HepG2 (cell line): ENCODE results near the gene RPRML. TPM values are rescaled to one million over a fixed set of nuclear protein-coding genes. Genes with fewer than 3 reads are reported as not detected.

Source experiments
- ATAC-seq: fragments of 200-7000 bp; cut with Tn5 transposase; 3 replicates; pipeline ENCODE4 v1.9.1; 2020; ENCODE audit warnings: mild to moderate bottlenecking, moderate library complexity
- BruUV-seq: library from RNA; stranded (reverse); fragments of 400-500 nt; replicated peaks from 2 replicates; lab custom pipeline; 2021; lab: Mats Ljungman, UMichigan
- CTCF ChIA-PET: fragments of 300-600 bp; formaldehyde crosslinking; extraction: SDS; loops from one replicate; lab custom pipeline; 2021; ENCODE audit warnings: low total read pairs, inconsistent platforms, low intra/inter-chr PET ratio; lab: Yijun Ruan, JAX
- POLR2A ChIA-PET: fragments of 350-600 bp; sonication (Branson Sonifier 250); formaldehyde crosslinking; loops from one replicate; lab custom pipeline; 2020; ENCODE audit warnings: antibody characterized with exemption, inconsistent platforms; lab: Yijun Ruan, JAX
- DNase-seq: peaks from one replicate; pipeline ENCODE4 v3.0.0-alpha.2; 2015; ENCODE audit warnings: low spot score
- FAIRE-seq: peaks from 3 replicates; lab custom pipeline; 2011; peaks lifted over from hg19 to GRCh38; lab: Jason Lieb, UNC
- H2AFZ ChIP-seq: one replicate; pipeline ENCODE4 v1.6.1; 2011; ENCODE audit warnings: low read length, inconsistent platforms
- H3K27ac ChIP-seq: fragments of 300-600 bp; 3 replicates; pipeline ENCODE4 v1.8.0; 2011; ENCODE audit warnings: mixed run types, mild to moderate bottlenecking, mixed read lengths, low read length, inconsistent platforms; ENCODE audit not compliant: insufficient read depth; ENCODE audit errors: extremely low read length
- H3K27me3 ChIP-seq, 2 experiments: fragments of 200-600 bp in 1 of 2; 2 replicates in 1 of 2; 3 replicates in 1 of 2; pipeline versions ENCODE4 v1.6.0 to v1.8.0; 2011; ENCODE audit warnings: low read length in 2 of 2, mild to moderate bottlenecking in 2 of 2, moderate library complexity in 2 of 2, inconsistent platforms in 1 of 2; ENCODE audit not compliant: insufficient read depth in 2 of 2, control insufficient read depth in 1 of 2
- H3K36me3 ChIP-seq, 2 experiments: fragments of 200-600 bp in 1 of 2; replicated peaks in 1 of 2; 2 replicates in 1 of 2; 3 replicates in 1 of 2; pipeline versions ENCODE4 v1.5.1 to v1.8.0; 2011; ENCODE audit warnings: low read length in 2 of 2, inconsistent platforms in 1 of 2; ENCODE audit not compliant: insufficient read depth in 2 of 2, control insufficient read depth in 1 of 2
- H3K4me1 ChIP-seq: 2 replicates; pipeline ENCODE4 v1.5.1; 2012; ENCODE audit warnings: low read length, inconsistent platforms; ENCODE audit not compliant: insufficient read depth
- H3K4me2 ChIP-seq: 2 replicates; pipeline ENCODE4 v1.6.0; 2011; ENCODE audit warnings: low read depth, low read length, inconsistent platforms
- H3K4me3 ChIP-seq, 3 experiments: fragments of 200-600 bp in 1 of 3; sonication (generic), shearing (Covaris generic) in 1 of 3; replicated peaks in 1 of 3; 2 replicates each; pipeline ENCODE4 v1.5.1; 2011 to 2016; ENCODE audit warnings: low read length in 3 of 3, inconsistent platforms in 2 of 3, low read depth in 2 of 3, mild to moderate bottlenecking in 2 of 3, control low read depth in 1 of 3, mixed read lengths in 1 of 3; ENCODE audit not compliant: insufficient read depth in 1 of 3
- H3K79me2 ChIP-seq: one replicate; pipeline ENCODE4 v1.6.1; 2011; ENCODE audit warnings: low read length, inconsistent platforms; ENCODE audit not compliant: insufficient read depth
- H3K9ac ChIP-seq: 2 replicates; pipeline ENCODE4 v1.6.0; 2011; ENCODE audit warnings: mild to moderate bottlenecking, low read depth, low read length, inconsistent platforms; ENCODE audit not compliant: insufficient read depth
- H3K9me3 ChIP-seq: 2 replicates; pipeline ENCODE4 v1.5.1; 2012; ENCODE audit warnings: mild to moderate bottlenecking, low read length
- H4K20me1 ChIP-seq: 2 replicates; pipeline ENCODE4 v1.6.0; 2011; ENCODE audit warnings: inconsistent platforms, mild to moderate bottlenecking, low read length, moderate library complexity; ENCODE audit not compliant: insufficient read depth
- ARID4A ChIP-seq: sonication (generic); formaldehyde crosslinking; IDR thresholded peaks from 2 replicates; pipeline ENCODE4 v1.5.0; 2020; ENCODE audit warnings: mild to moderate bottlenecking, missing genetic modification reagents, borderline replicate concordance
- PAX8 ChIP-seq: sonication (generic); formaldehyde crosslinking; IDR thresholded peaks from 2 replicates; pipeline ENCODE4 v1.8.0; 2022; ENCODE audit warnings: mild to moderate bottlenecking, missing genetic modification reagents, borderline replicate concordance
- RBM22 ChIP-seq: fragments of 200-400 bp; formaldehyde crosslinking; optimal IDR thresholded peaks from 2 replicates; pipeline ENCODE3; 2017; ENCODE audit warnings: mild to moderate bottlenecking, low read length, moderate library complexity
- SP1 ChIP-seq, 2 experiments: fragments of 450-650 bp in 1 of 2; sonication (generic) in 1 of 2; formaldehyde crosslinking in 1 of 2; IDR thresholded peaks; 2 replicates each; pipeline versions ENCODE4 v1.4.0 to v1.6.1; 2016 to 2020; ENCODE audit warnings: missing genetic modification reagents in 1 of 2
- SP5 ChIP-seq: IDR thresholded peaks from 2 replicates; pipeline ENCODE4 v1.6.1; 2016; ENCODE audit warnings: low read depth, borderline replicate concordance
- ZKSCAN1 ChIP-seq: fragments of 150-350 bp; IDR thresholded peaks from 2 replicates; pipeline ENCODE4 v1.6.1; 2014; ENCODE audit warnings: low read length
- ZNF354B ChIP-seq: sonication (generic); formaldehyde crosslinking; IDR thresholded peaks from 2 replicates; pipeline ENCODE4 v1.8.0; 2022; ENCODE audit warnings: mild to moderate bottlenecking, missing genetic modification reagents
- ZNF569 ChIP-seq: sonication (generic); formaldehyde crosslinking; IDR thresholded peaks from 2 replicates; pipeline ENCODE4 v1.5.0; 2020; ENCODE audit warnings: mild to moderate bottlenecking, missing genetic modification reagents, moderate library complexity, borderline replicate concordance
- ZNF619 ChIP-seq: sonication (generic); formaldehyde crosslinking; IDR thresholded peaks from 2 replicates; pipeline ENCODE4 v1.4.0; 2020; ENCODE audit warnings: mild to moderate bottlenecking, missing genetic modification reagents
- WGBS: methylation state at CpG from one replicate; pipeline ENCODE4 v1.1.6; 2017; ENCODE audit warnings: low lambda C conversion rate; 5-methylcytosine and 5-hydroxymethylcytosine counted together
- in situ Hi-C: cut with HindIII; loops from 2 replicates; pipeline ENCODE4 v1.10.0; 2017; ENCODE audit warnings: low pct_unique_long_range_greater_than_20kb; ENCODE audit not compliant: extremely low pct_ligation_motif_present
- intact Hi-C: fragments of 100-400 bp; cut with micrococcal nuclease; formaldehyde crosslinking; loops from one replicate; pipeline ENCODE4 v1.10.0; 2022; ENCODE audit not compliant: unreplicated experiment
- polyA plus RNA-seq, 8 experiments: library from polyadenylated mRNA; depleted of rRNA in 3 of 8; stranded (reverse) in 7 of 8; unstranded in 1 of 8; fragments of >200 nt; fragmentation: Illumina TruSeq in 4 of 8; extraction: Trizol in 4 of 8; gene quantifications; 2 replicates each; pipeline versions ENCODE4 v1.2.1 to v1.2.3, GENCODE V29; 2011 to 2016; ENCODE audit warnings: low read depth in 4 of 8, missing spikeins in 1 of 8, mixed read lengths in 1 of 8; ENCODE audit not compliant: insufficient read depth in 1 of 8
- total RNA-seq, 5 experiments: library from RNA; depleted of rRNA; stranded (reverse); fragments of >200 nt; fragmentation: Illumina TruSeq; extraction: Trizol; gene quantifications; 2 replicates each; pipeline ENCODE4 v1.2.3, GENCODE V29; 2016; ENCODE audit warnings: low read depth in 1 of 5
- TF ChIP-seq, protein P1 (sequence below): sonication (generic); formaldehyde crosslinking; conservative IDR thresholded peaks from 2 replicates; pipeline ENCODE4 v1.4.0; 2020; ENCODE audit warnings: missing genetic modification reagents

Gene RPRML
- total and polyA plus RNA-seq, 2 of the 13 experiments (the other 11 are each of a cell fraction or from before 2014, with no cell fraction given): not detected

- TF ChIP-seq, protein P1, sequence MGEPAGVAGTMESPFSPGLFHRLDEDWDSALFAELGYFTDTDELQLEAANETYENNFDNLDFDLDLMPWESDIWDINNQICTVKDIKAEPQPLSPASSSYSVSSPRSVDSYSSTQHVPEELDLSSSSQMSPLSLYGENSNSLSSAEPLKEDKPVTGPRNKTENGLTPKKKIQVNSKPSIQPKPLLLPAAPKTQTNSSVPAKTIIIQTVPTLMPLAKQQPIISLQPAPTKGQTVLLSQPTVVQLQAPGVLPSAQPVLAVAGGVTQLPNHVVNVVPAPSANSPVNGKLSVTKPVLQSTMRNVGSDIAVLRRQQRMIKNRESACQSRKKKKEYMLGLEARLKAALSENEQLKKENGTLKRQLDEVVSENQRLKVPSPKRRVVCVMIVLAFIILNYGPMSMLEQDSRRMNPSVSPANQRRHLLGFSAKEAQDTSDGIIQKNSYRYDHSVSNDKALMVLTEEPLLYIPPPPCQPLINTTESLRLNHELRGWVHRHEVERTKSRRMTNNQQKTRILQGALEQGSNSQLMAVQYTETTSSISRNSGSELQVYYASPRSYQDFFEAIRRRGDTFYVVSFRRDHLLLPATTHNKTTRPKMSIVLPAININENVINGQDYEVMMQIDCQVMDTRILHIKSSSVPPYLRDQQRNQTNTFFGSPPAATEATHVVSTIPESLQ (CRISPR knock-in tag): no peak
- TF ChIP-seq SP1 (IDR thresholded peaks at IDR 0.05) (no peak), SP1 (CRISPR knock-in tag; IDR thresholded peaks at IDR 0.05) (no peak), ZKSCAN1 (0 out of 2 replicates have a peak, but pooled peaks have one; percentile 38), PAX8 (CRISPR knock-in tag) (no peak), ZNF619 (CRISPR knock-in tag) (0 out of 2 replicates have a peak, but pooled peaks have one; percentile 33), ZNF569 (CRISPR knock-in tag) (no peak), SP5 (no peak), ZNF354B (CRISPR knock-in tag) (no peak)
- TF ChIP-seq, all 625 proteins: peak for 159
These were observed 38.2 kb downstream of the RPRML start (continued) for GRCh38 chr17:46940692-46941404.

DNA sequence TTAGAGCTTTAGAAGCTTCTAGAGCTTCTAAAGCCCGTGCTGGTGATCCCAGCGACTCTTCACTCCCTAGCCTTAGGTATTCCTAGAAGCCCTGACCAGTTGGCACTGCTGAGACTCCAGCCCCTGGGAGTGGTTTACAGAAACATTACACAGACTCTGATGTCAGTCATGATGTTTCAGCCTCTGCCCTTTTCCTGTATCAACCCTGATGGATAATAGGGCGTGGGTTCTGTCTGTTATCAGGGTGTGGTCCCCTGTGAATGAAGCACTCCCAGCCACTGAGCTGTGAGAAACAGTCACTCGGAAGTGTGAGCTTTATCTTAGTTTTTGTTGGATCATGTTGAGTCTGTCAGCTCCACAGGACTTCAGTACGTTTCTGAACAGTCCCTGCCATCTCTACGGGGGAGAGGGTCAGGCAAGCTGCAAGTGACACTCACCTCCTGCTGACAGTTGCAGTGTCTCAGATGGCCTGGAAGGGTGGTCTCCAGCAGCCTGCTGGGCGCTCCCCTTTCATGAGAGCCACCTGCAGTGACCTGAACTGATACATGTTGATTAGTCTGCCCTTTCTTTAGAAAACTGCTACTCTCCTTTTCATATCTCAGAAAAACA lies 43.3 kb downstream of the RPRML start:
- in situ Hi-C loops: loop anchor here (10.0 kb wide), 1 partner anchor 61 kb away; no protein-coding TSS in a partner anchor
- ChIA-PET POLR2A (no interaction called here), CTCF (no interaction called here)
- no TSS peak for BruUV-seq
- peak; percentile 24 for TF ChIP-seq RBM22
- no peak for TF ChIP-seq ARID4A
- Histone ChIP-seq H3K9me3 (no peaks in the 10 kb centered on the region), H3K9ac (no peak overlapping the region), H3K36me3 (peaks cover 66 to 94% of the 10 kb centered on the region in 2 experiments), H3K79me2 (no peaks in the 10 kb centered on the region), H3K27ac (no peak overlapping the region), H4K20me1 (no peaks in the 10 kb centered on the region), H3K27me3 (no peaks in the 10 kb centered on the region), H2AFZ (no peak overlapping the region), H3K4me2 (no peak overlapping the region), H3K4me1 (peaks cover 4% of the 10 kb centered on the region; the same call in 1 of the 2 replicates), H3K4me3 (no peak overlapping the region)
- FAIRE-seq: no peak
- DNase-seq: no peak
- intact Hi-C loops: no loop called here
- no peak for ATAC-seq
- 98% methylated on average over 7 of the region's 7 CpGs for WGBS
